A673 (cell line): Measurements from ENCODE around the gene NDUFB7. TPM values are rescaled to one million over a fixed set of nuclear protein-coding genes. Genes with fewer than 3 reads are reported as not detected.

Experiments used
- BruUV-seq: library from RNA; stranded (reverse); fragments of 400-500 nt; replicated peaks from 2 replicates; lab custom pipeline; 2021; lab: Mats Ljungman, UMichigan
- CTCF ChIA-PET: fragments of 300-600 bp; sonication (Branson Sonifier 250); formaldehyde crosslinking; loops from one replicate; lab custom pipeline; 2022; ENCODE audit warnings: antibody characterized with exemption; lab: Charles Lee
- POLR2A ChIA-PET: fragments of 300-600 bp; sonication (Branson Sonifier 250); formaldehyde crosslinking; loops from one replicate; lab custom pipeline; 2022; ENCODE audit warnings: antibody characterized with exemption; ENCODE audit not compliant: low non-redundant PET; lab: Charles Lee
- DNase-seq: peaks from one replicate; pipeline ENCODE4 v3.0.0-alpha.2; 2015; ENCODE audit warnings: low spot score
- H3K27ac ChIP-seq: fragments of 200-600 bp; sonication (generic); 2 replicates; pipeline ENCODE4 v1.5.1; 2016; ENCODE audit warnings: mixed run types, low read depth, mild to moderate bottlenecking, mixed read lengths, antibody characterized with exemption, low read length; ENCODE audit not compliant: poor library complexity, severe bottlenecking
- H3K27me3 ChIP-seq: fragments of 200-600 bp; sonication (generic); replicated peaks from 2 replicates; pipeline ENCODE4 v1.6.1; 2017; ENCODE audit warnings: mixed run types, low read depth, mild to moderate bottlenecking, mixed read lengths, antibody characterized with exemption, low read length; ENCODE audit not compliant: insufficient read depth, poor library complexity
- H3K36me3 ChIP-seq: fragments of 200-600 bp; sonication (generic); 2 replicates; pipeline ENCODE4 v1.6.1; 2016; ENCODE audit warnings: mixed run types, mild to moderate bottlenecking, mixed read lengths, antibody characterized with exemption, low read length; ENCODE audit not compliant: insufficient read depth, poor library complexity, severe bottlenecking
- H3K4me1 ChIP-seq: fragments of 200-600 bp; sonication (generic); 2 replicates; pipeline ENCODE4 v1.6.1; 2017; ENCODE audit warnings: mixed run types, mild to moderate bottlenecking, mixed read lengths, antibody characterized with exemption, low read length; ENCODE audit not compliant: insufficient read depth, poor library complexity, severe bottlenecking
- H3K4me3 ChIP-seq: fragments of 200-600 bp; sonication (generic); 2 replicates; pipeline ENCODE4 v1.5.1; 2016; ENCODE audit warnings: low read depth, mixed run types, mild to moderate bottlenecking, mixed read lengths, low read length; ENCODE audit not compliant: poor library complexity, severe bottlenecking
- H3K9me3 ChIP-seq: fragments of 200-600 bp; sonication (generic); 2 replicates; pipeline ENCODE4 v1.6.1; 2016; ENCODE audit warnings: mixed run types, low read depth, mild to moderate bottlenecking, mixed read lengths, antibody characterized with exemption, low read length; ENCODE audit not compliant: poor library complexity, severe bottlenecking
- CTCF ChIP-seq: fragments of 300-800, 200-600 bp; sonication (generic); conservative IDR thresholded peaks from 2 replicates; pipeline ENCODE4 v1.5.1; 2017; ENCODE audit warnings: low read depth, mild to moderate bottlenecking, antibody characterized with exemption, low read length, moderate library complexity, mixed read lengths
- EZH2 ChIP-seq: fragments of 200-600 bp; sonication (generic); IDR thresholded peaks from 2 replicates; pipeline ENCODE4 v1.6.1; 2017; ENCODE audit warnings: borderline replicate concordance, low read depth, mild to moderate bottlenecking, mixed read lengths, antibody characterized with exemption, low read length; ENCODE audit not compliant: poor library complexity, severe bottlenecking
- intact Hi-C: fragments of 100-400 bp; cut with micrococcal nuclease; formaldehyde crosslinking; loops from one replicate; pipeline ENCODE4 v1.10.0; 2022; ENCODE audit not compliant: unreplicated experiment
- total RNA-seq: library from RNA; stranded (reverse); gene quantifications from 2 replicates; pipeline ENCODE4 v1.2.3, GENCODE V29; 2021

The NDUFB7 gene
- total RNA-seq, 1 experiment from 2014 or later: 180 TPM

GRCh38 chr19:14528419-14529253 is 43.2 kb downstream of the NDUFB7 start:
- CTCF ChIA-PET: no interaction called here

GRCh38 chr19:14526423-14526822 is 45.4 kb downstream of the NDUFB7 start:
- ChIA-PET CTCF (no interaction called here), POLR2A (no interaction called here)
- DNase-seq: no peak
- TF ChIP-seq EZH2 (no peak), CTCF (no peak)
- H3K4me1 ChIP-seq: peaks cover 9% of the 10 kb centered on the region
- BruUV-seq: no TSS peak
- no peaks in the 10 kb centered on the region for H3K27me3 ChIP-seq
- no peak overlapping the region for H3K4me3 ChIP-seq
- H3K9me3 ChIP-seq: no peaks in the 10 kb centered on the region
- peak overlapping the region; percentile 22 for H3K27ac ChIP-seq
- intact Hi-C loops: no loop called here
- no peaks in the 10 kb centered on the region for H3K36me3 ChIP-seq

More at GRCh38 chr19:14528419-14529253, 43.2 kb downstream of the NDUFB7 start:
- intact Hi-C loops: no loop called here
- TF ChIP-seq EZH2 (no peak), CTCF (no peak)
- H3K4me3 ChIP-seq: peak overlapping the region; percentile 83
- H3K9me3 ChIP-seq: no peaks in the 10 kb centered on the region
- POLR2A ChIA-PET: interaction anchor here (0.5 kb wide), 1 partner anchor 25 kb away, joined by 3 read pairs; no protein-coding TSS in a partner anchor
- H3K27me3 ChIP-seq: no peaks in the 10 kb centered on the region
- no peak for DNase-seq
- peak overlapping the region; percentile 15 for H3K27ac ChIP-seq
- no TSS peak for BruUV-seq
- H3K36me3 ChIP-seq: no peaks in the 10 kb centered on the region
- H3K4me1 ChIP-seq: no peaks in the 10 kb centered on the region

GRCh38 chr19:14525729-14526128 is 46.1 kb downstream of the NDUFB7 start:
- POLR2A ChIA-PET: interaction anchor here (0.6 kb wide), 1 partner anchor 906 kb away, joined by 5 read pairs; no protein-coding TSS in a partner anchor
- CTCF ChIA-PET: no interaction called here
- H3K4me1 ChIP-seq: peaks cover 9% of the 10 kb centered on the region
- DNase-seq: no peak
- intact Hi-C loops: no loop called here
- H3K9me3 ChIP-seq: no peaks in the 10 kb centered on the region
- H3K4me3 ChIP-seq: no peak overlapping the region
- peak overlapping the region; percentile 22 for H3K27ac ChIP-seq
- H3K36me3 ChIP-seq: no peaks in the 10 kb centered on the region
- H3K27me3 ChIP-seq: no peaks in the 10 kb centered on the region
- no TSS peak for BruUV-seq
- no peak for TF ChIP-seq EZH2
- TF ChIP-seq CTCF: no peak
